Esophagus muscularis mucosa (tissue), 4 donors: ENCODE measurements around the gene NPPC. TPM values are rescaled to one million over a fixed set of nuclear protein-coding genes. Genes with fewer than 3 reads are reported as not detected.
"Not testable (repeated sequence)": the region's sequence is repeated elsewhere in the genome, so short reads cannot be mapped to it uniquely, and the experiment has no call there.

Source experiments
- DNase-seq: peaks from one replicate; pipeline ENCODE4 v3.0.0-alpha.2; 2017; ENCODE audit errors: extremely low spot score
- H3K27ac ChIP-seq, 4 donors: fragments of 200-600 bp; sonication (generic); replicated peaks in 1 of 4; 1 replicate in 3 of 4; 2 replicates in 1 of 4; pipeline ENCODE4 v1.5.1; 2016 to 2019; ENCODE audit warnings: mild to moderate bottlenecking in 1 of 4
- H3K27me3 ChIP-seq, 4 donors: fragments of 200-600 bp; sonication (generic); one replicate each; pipeline versions ENCODE4 v1.5.1 to v1.6.0; 2016 to 2019
- H3K36me3 ChIP-seq, 4 donors: fragments of 200-600 bp; sonication (generic); one replicate each; pipeline ENCODE4 v1.5.1; 2016 to 2019
- H3K4me1 ChIP-seq, 4 donors: fragments of 200-600 bp; sonication (generic); one replicate each; pipeline ENCODE4 v1.5.1; 2016 to 2019
- H3K4me3 ChIP-seq, 4 donors: fragments of 200-600 bp; sonication (generic); 1 replicate in 2 of 4; 2 replicates in 2 of 4; pipeline ENCODE4 v1.5.1; 2016 to 2019; ENCODE audit warnings: mild to moderate bottlenecking in 4 of 4, moderate library complexity in 1 of 4
- H3K9me3 ChIP-seq, 4 donors: fragments of 200-600 bp; sonication (generic); 1 replicate in 3 of 4; 2 replicates in 1 of 4; pipeline ENCODE4 v1.5.1; 2016 to 2019
- EP300 ChIP-seq: sonication (generic); formaldehyde crosslinking; IDR thresholded peaks from one replicate; pipeline ENCODE4 v1.6.1; 2017; ENCODE audit warnings: antibody characterized with exemption
- POLR2A ChIP-seq: fragments of 450-650 bp; IDR thresholded peaks from one replicate; pipeline ENCODE4 v1.6.1; 2017; ENCODE audit warnings: antibody characterized with exemption, moderate library complexity, mild to moderate bottlenecking, low read depth
- POLR2AphosphoS5 ChIP-seq, 2 donors: sonication (generic); formaldehyde crosslinking; IDR thresholded peaks; one replicate each; pipeline ENCODE4 v1.6.1; 2017; ENCODE audit warnings: antibody characterized with exemption in 2 of 2
- WGBS: methylation state at CpG from one replicate; pipeline ENCODE4 v1.1.5; 2018; 5-methylcytosine and 5-hydroxymethylcytosine counted together
- intact Hi-C: fragments of 100-400 bp; cut with DNase I; formaldehyde crosslinking; loops from one replicate; pipeline ENCODE4 v1.15.1; 2023
- total RNA-seq, 4 donors: library from RNA; depleted of rRNA; stranded (reverse); fragments of >200 nt; gene quantifications; one replicate each; pipeline versions ENCODE4 v1.1.0 to v1.2.1, GENCODE V29; 2016
- TF ChIP-seq, protein P1 (sequence below), 3 experiments: fragments of 200-600 bp in 2 of 3; fragments of 450-650 bp in 1 of 3; sonication (generic) in 2 of 3; IDR thresholded peaks; one replicate each; pipeline ENCODE4 v1.5.1; 2017 to 2019; ENCODE audit warnings: antibody characterized with exemption in 3 of 3, mild to moderate bottlenecking in 2 of 3, moderate library complexity in 1 of 3

Gene NPPC
- total RNA-seq, 4 donors from 2014 or later: 0.66 to 0.98 TPM; not detected in 2

- DNase-seq: no peak
- 69% methylated on average over 3 of the region's 3 CpGs for WGBS
- H3K4me3 ChIP-seq: no peak overlapping the region
- H3K27me3 ChIP-seq: peaks cover 0 to 25% (median 4%) of the 10 kb centered on the region in 4 donors
- intact Hi-C loops: no loop called here
- H3K36me3 ChIP-seq: no peaks in the 10 kb centered on the region
- H3K4me1 ChIP-seq: peaks cover 0 to 11% (median 8%) of the 10 kb centered on the region in 4 donors
- no peak for TF ChIP-seq POLR2A
- TF ChIP-seq, protein P1, sequence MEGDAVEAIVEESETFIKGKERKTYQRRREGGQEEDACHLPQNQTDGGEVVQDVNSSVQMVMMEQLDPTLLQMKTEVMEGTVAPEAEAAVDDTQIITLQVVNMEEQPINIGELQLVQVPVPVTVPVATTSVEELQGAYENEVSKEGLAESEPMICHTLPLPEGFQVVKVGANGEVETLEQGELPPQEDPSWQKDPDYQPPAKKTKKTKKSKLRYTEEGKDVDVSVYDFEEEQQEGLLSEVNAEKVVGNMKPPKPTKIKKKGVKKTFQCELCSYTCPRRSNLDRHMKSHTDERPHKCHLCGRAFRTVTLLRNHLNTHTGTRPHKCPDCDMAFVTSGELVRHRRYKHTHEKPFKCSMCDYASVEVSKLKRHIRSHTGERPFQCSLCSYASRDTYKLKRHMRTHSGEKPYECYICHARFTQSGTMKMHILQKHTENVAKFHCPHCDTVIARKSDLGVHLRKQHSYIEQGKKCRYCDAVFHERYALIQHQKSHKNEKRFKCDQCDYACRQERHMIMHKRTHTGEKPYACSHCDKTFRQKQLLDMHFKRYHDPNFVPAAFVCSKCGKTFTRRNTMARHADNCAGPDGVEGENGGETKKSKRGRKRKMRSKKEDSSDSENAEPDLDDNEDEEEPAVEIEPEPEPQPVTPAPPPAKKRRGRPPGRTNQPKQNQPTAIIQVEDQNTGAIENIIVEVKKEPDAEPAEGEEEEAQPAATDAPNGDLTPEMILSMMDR (IDR thresholded peaks at IDR 0.05): no peak
- no peak for TF ChIP-seq POLR2AphosphoS5 (IDR thresholded peaks at IDR 0.05)
- TF ChIP-seq EP300: no peak
- peaks cover 0 to 5% (median 2%) of the 10 kb centered on the region in 4 donors for H3K9me3 ChIP-seq
- H3K27ac ChIP-seq: no peak overlapping the region
These were observed 40.0 kb downstream of the NPPC start for GRCh38 chr2:231886071-231886681.

DNA sequence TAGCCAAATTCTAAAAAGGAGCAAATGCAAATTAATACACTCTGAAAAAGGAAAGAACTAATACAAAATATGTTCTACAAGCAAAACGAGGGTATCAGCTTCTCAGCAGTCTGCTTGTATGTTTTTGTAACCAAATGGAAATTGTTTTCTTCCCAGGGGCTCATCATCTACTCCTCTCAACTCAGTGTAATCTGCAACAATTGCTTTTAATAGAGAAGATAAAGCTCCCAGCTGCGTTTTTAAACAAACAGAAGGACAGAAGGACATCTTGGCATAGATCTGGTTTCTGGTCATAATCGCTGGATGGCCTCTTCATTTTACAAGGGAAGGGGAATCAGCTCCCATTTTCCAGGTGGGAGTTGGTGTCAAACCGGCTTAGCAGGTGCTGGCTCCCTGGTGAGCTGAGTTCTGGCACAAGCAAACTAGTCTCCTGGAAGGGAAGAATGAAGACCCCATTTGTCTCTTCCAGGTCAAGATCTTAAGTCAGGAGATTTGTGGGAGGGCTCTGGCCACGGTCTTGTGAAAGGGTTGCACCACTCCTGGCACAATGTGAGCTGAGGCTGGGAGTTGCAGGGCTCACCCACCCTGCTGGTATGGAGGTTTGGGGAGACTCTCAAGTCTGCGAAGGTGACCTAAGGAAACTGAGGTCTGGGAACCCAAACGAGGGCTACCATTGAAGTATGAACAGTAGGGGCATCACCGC lies 41.6 kb downstream of the NPPC start:
- no peak overlapping the region for H3K4me3 ChIP-seq
- peaks cover 0 to 11% (median 8%) of the 10 kb centered on the region in 4 donors for H3K4me1 ChIP-seq
- no peaks in the 10 kb centered on the region for H3K36me3 ChIP-seq
- no peak overlapping the region for H3K27ac ChIP-seq
- intact Hi-C loops: no loop called here
- DNase-seq: no peak
- peaks cover 0 to 25% (median 4%) of the 10 kb centered on the region in 4 donors for H3K27me3 ChIP-seq
- TF ChIP-seq POLR2A: no peak
- TF ChIP-seq EP300: no peak
- no peak for TF ChIP-seq POLR2AphosphoS5 (IDR thresholded peaks at IDR 0.05)
- TF ChIP-seq, protein P1 (IDR thresholded peaks at IDR 0.05): no peak
- WGBS: 66% methylated on average over 8 of the region's 8 CpGs
- H3K9me3 ChIP-seq: peaks cover 0 to 5% (median 2%) of the 10 kb centered on the region in 4 donors

- no peak overlapping the region for H3K27ac ChIP-seq
- TF ChIP-seq EP300: no peak
- TF ChIP-seq POLR2A: no peak
- TF ChIP-seq, protein P1 (IDR thresholded peaks at IDR 0.05): no peak
- no peak for TF ChIP-seq POLR2AphosphoS5 (IDR thresholded peaks at IDR 0.05)
- H3K9me3 ChIP-seq: peaks cover 0 to 5% (median 2%) of the 10 kb centered on the region in 4 donors
- intact Hi-C loops: no loop called here
- peaks cover 0 to 11% (median 8%) of the 10 kb centered on the region in 4 donors for H3K4me1 ChIP-seq
- no peaks in the 10 kb centered on the region for H3K36me3 ChIP-seq
- H3K4me3 ChIP-seq: no peak overlapping the region
- H3K27me3 ChIP-seq: peaks cover 0 to 25% (median 4%) of the 10 kb centered on the region in 4 donors
- WGBS: 15% methylated on average over 5 of the region's 5 CpGs
- DNase-seq: no peak
These were observed 42.7 kb downstream of the NPPC start for GRCh38 chr2:231883468-231883881.

- H3K4me3 ChIP-seq: no peak overlapping the region
- TF ChIP-seq POLR2AphosphoS5 (IDR thresholded peaks at IDR 0.05): no peak
- TF ChIP-seq EP300: no peak
- TF ChIP-seq, protein P1 (IDR thresholded peaks at IDR 0.05): no peak
- no peak for TF ChIP-seq POLR2A
- H3K27me3 ChIP-seq: peaks cover 0 to 25% (median 4%) of the 10 kb centered on the region in 4 donors
- no peak overlapping the region for H3K27ac ChIP-seq
- H3K9me3 ChIP-seq: peaks cover 0 to 5% (median 2%) of the 10 kb centered on the region in 4 donors
- no peaks in the 10 kb centered on the region for H3K36me3 ChIP-seq
- peaks cover 0 to 11% (median 8%) of the 10 kb centered on the region in 4 donors for H3K4me1 ChIP-seq
- DNase-seq: no peak
- intact Hi-C loops: no loop called here
- WGBS: 88% methylated on average over 7 of the region's 7 CpGs
These were observed 43.5 kb downstream of the NPPC start for GRCh38 chr2:231882646-231883045.

- 84% methylated on average over 4 of the region's 4 CpGs for WGBS
- intact Hi-C loops, H3K36me3 ChIP-seq, DNase-seq, H3K4me3 ChIP-seq, H3K27ac ChIP-seq, H3K9me3 ChIP-seq: not testable (repeated sequence)
- peaks cover 0 to 35% (median 0%) of the 10 kb centered on the region in 4 donors for H3K27me3 ChIP-seq
- peaks cover 0 to 11% (median 8%) of the 10 kb centered on the region in 4 donors for H3K4me1 ChIP-seq
These were observed 45.8 kb downstream of the NPPC start for GRCh38 chr2:231880371-231880770.
